Gastrocnemius medialis (tissue), 4 donors: ENCODE results near the gene MICAL1. TPM values are rescaled to one million over a fixed set of nuclear protein-coding genes. Genes with fewer than 3 reads are reported as not detected.

Source experiments
- ATAC-seq, 2 donors: fragments of 150-250 bp; one replicate each; pipeline ENCODE4 v1.9.1; 2016
- DNase-seq, 2 donors: peaks; one replicate each; pipeline ENCODE4 v3.0.0-alpha.2; 2019
- H3K27ac ChIP-seq, 4 donors: fragments of 200-600 bp; sonication (generic); 1 replicate in 1 of 4; 2 replicates in 3 of 4; pipeline ENCODE4 v1.5.1; 2016 to 2018; ENCODE audit warnings: mild to moderate bottlenecking in 2 of 4, moderate library complexity in 1 of 4
- H3K27me3 ChIP-seq, 3 donors: fragments of 200-600 bp; sonication (generic) in 2 of 3; 1 replicate in 1 of 3; 2 replicates in 2 of 3; pipeline versions ENCODE4 v1.5.1 to v1.6.0; 2016 to 2019; ENCODE audit warnings: mild to moderate bottlenecking in 1 of 3, moderate library complexity in 1 of 3
- H3K36me3 ChIP-seq, 2 donors: fragments of 200-600 bp; sonication (generic) in 1 of 2; one replicate each; pipeline ENCODE4 v1.5.1; 2017 to 2018
- H3K4me1 ChIP-seq, 2 donors: fragments of 200-600 bp; sonication (generic) in 1 of 2; one replicate each; pipeline ENCODE4 v1.5.1; 2016 to 2017; ENCODE audit warnings: mild to moderate bottlenecking in 2 of 2
- H3K4me3 ChIP-seq, 4 donors: fragments of 200-600 bp; sonication (generic) in 3 of 4; 1 replicate in 1 of 4; 2 replicates in 3 of 4; pipeline ENCODE4 v1.5.1; 2016 to 2019; ENCODE audit warnings: mild to moderate bottlenecking in 2 of 4
- H3K9me3 ChIP-seq, 3 donors: fragments of 200-600 bp; sonication (generic) in 2 of 3; 1 replicate in 1 of 3; 2 replicates in 2 of 3; pipeline ENCODE4 v1.5.1; 2016 to 2019
- POLR2A ChIP-seq, 2 donors: fragments of 450-650 bp; IDR thresholded peaks; one replicate each; pipeline ENCODE4 v1.6.1; 2017; ENCODE audit warnings: antibody characterized with exemption in 2 of 2, mild to moderate bottlenecking in 2 of 2, moderate library complexity in 2 of 2
- in situ Hi-C, 4 donors: fragments of 200-750 bp; cut with MboI; loops; one replicate each; pipeline versions ENCODE4 v1.15.0 to v1.8.0; 2017; ENCODE audit warnings: low sequenced_read_pairs in 4 of 4
- intact Hi-C: fragments of 100-400 bp; cut with DNase I; formaldehyde crosslinking; loops from one replicate; pipeline ENCODE4 v1.15.1; 2023; ENCODE audit warnings: low total_unique reads
- total RNA-seq, 4 donors: library from RNA; depleted of rRNA; stranded (reverse); fragments of >200 nt; gene quantifications; one replicate each; pipeline versions ENCODE4 v1.1.0 to v1.2.3, GENCODE V29; 2016
- TF ChIP-seq, protein P1 (sequence below), 5 experiments: fragments of 450-650 bp in 3 of 5; fragments of 200-600 bp in 2 of 5; sonication (generic) in 2 of 5; IDR thresholded peaks in 4 of 5; conservative IDR thresholded peaks in 1 of 5; 1 replicate in 4 of 5; 2 replicates in 1 of 5; pipeline ENCODE4 v1.5.1; 2016 to 2019; ENCODE audit warnings: antibody characterized with exemption in 5 of 5, mild to moderate bottlenecking in 3 of 5, moderate library complexity in 3 of 5

MICAL1 gene
- total RNA-seq, 4 donors from 2014 or later, result 6.0 to 11.6 (median 8.0) TPM

DNA sequence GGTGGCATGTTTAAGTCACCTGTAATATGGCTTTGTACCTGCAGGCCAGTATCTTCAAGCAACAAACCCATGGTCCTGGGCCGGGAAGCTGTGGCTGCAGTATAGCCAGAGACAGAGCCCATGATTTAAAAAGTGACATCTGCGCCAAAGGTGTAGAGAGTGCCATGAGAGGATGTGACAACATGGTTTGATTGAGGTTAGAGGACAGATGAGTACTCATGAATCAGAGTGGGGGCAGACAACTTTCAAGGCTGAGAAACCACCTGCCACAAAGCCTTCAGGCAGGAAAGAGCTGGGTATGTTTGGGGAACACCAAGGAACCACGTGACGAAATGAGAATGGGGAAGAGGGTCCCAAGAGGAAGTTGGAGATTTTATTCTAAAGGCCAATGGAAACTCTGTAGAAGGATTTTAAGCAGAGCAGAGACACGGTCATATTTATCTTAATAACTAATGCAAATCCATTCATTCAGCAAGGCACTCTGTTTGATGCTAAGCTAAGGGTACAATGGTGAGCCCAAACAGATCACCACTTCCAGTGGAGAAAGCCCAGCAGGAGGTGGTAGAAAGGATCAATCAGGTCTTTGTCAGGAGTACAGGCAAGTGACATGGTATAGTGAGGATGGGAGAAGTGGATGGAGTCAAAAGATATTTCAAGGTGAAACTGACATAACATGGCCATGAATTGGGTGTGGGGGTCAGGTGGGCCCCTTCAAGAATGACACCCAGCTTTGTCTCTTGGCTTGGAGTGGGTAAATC lies 3.4 kb upstream of the MICAL1 start:
- Histone ChIP-seq H3K4me3 (no peak overlapping the region), H3K27me3 (no peaks in the 10 kb centered on the region), H3K4me1 (peaks cover 18 to 34% of the 10 kb centered on the region in 2 donors), H3K9me3 (no peaks in the 10 kb centered on the region), H3K27ac (no peak overlapping the region), H3K36me3 (peaks cover 0 to 5% of the 10 kb centered on the region in 2 donors)
- TF ChIP-seq, protein P1, sequence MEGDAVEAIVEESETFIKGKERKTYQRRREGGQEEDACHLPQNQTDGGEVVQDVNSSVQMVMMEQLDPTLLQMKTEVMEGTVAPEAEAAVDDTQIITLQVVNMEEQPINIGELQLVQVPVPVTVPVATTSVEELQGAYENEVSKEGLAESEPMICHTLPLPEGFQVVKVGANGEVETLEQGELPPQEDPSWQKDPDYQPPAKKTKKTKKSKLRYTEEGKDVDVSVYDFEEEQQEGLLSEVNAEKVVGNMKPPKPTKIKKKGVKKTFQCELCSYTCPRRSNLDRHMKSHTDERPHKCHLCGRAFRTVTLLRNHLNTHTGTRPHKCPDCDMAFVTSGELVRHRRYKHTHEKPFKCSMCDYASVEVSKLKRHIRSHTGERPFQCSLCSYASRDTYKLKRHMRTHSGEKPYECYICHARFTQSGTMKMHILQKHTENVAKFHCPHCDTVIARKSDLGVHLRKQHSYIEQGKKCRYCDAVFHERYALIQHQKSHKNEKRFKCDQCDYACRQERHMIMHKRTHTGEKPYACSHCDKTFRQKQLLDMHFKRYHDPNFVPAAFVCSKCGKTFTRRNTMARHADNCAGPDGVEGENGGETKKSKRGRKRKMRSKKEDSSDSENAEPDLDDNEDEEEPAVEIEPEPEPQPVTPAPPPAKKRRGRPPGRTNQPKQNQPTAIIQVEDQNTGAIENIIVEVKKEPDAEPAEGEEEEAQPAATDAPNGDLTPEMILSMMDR (IDR thresholded peaks at IDR 0.05 in 4 of 5, conservative IDR thresholded peaks at IDR 0.05 in 1 of 5), result no peak
- TF ChIP-seq POLR2A (IDR thresholded peaks at IDR 0.05), result no peak
- no peak for ATAC-seq
- intact Hi-C loops, result loop anchor here (5.0 to 10.0 kb wide), 3 partner anchors 77 to 904 kb away; partner anchors contain the start of genes AK9, CD164 and FIG4
- no peak for DNase-seq
- in situ Hi-C loops, result no loop called here

DNA sequence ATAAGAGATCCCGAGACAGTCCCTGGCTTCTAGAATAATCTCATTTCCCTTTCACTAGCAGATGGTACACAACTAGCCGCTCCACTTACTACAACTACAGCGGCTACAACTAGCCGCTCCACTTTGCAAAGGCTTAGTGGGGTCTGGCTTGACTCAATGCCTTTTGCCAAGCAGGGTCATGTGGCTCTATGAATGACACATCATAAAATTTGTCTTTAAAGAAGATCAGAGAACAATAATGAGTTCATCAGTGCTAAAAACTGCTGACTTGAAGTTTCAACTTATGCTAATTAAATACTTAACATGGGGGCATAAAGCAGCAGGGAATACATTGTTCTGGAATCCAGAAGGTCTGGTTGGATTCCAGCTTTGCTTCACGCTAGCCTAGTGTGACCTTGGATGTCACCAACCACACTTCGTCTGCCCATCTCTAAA lies 2.0 kb upstream of the MICAL1 start:
- peaks cover 0 to 5% of the 10 kb centered on the region in 2 donors for H3K36me3 ChIP-seq
- peak in 1 of 2 donors; percentile 4 for ATAC-seq
- DNase-seq, result no peak
- TF ChIP-seq, protein P1 (IDR thresholded peaks at IDR 0.05 in 4 of 5, conservative IDR thresholded peaks at IDR 0.05 in 1 of 5), result no peak
- TF ChIP-seq POLR2A (IDR thresholded peaks at IDR 0.05), result no peak
- peaks cover 18 to 34% of the 10 kb centered on the region in 2 donors for H3K4me1 ChIP-seq
- H3K27ac ChIP-seq, result peak overlapping the region; percentile 61 to 72 (median 68)
- no peaks in the 10 kb centered on the region for H3K27me3 ChIP-seq
- in situ Hi-C loops (no loop called here), intact Hi-C loops (loop anchor here (2.0 to 10.0 kb wide), 4 partner anchors 25 to 903 kb away; partner anchors contain the start of genes AK9, CD164, FIG4 and ZBTB24)
- H3K4me3 ChIP-seq, result no peak overlapping the region
- H3K9me3 ChIP-seq, result no peaks in the 10 kb centered on the region

DNA sequence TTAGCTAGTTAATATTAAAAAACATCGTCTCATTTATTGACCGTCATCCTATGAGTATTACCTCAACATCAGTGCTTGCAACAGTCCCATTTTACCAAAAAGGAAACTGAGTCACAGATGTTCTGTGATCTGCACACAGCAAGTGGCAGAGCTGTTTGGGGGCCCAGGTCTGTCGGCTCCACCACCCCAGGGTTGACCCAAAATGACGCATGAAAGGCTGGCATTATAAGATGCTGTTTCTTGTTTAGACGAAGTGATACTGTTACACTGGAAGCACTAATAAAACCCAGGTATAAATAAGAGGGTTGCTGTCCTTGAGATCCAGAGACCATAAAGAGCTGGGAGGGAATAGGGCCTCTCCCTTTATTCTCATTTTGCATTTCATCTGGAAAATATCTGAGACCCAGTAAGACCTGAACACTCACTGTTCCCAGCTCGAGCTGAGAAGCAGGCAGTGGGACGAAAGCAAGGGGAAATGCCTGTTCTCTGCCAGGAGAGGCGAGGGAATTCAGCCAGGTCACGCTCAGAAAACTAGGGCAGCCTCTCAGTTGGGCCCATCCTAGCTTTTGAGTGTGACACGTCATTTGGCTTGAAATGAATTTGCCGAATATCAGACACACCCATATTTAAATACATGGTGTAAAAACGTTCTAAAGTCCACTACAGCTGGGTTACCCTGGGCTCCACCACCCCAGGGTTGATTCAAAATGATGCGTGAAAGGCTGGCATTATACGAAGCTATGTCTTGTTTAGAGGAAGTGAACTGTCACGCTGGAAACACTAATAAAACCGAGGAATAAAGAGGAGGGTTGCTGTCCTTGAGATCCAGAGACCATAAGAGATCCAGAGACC lies 1.4 kb upstream of the MICAL1 start:
- ATAC-seq, result peak; percentile 55 to 57
- in situ Hi-C loops, result no loop called here
- peak overlapping the region; percentile 25 to 83 (median 72) for H3K4me3 ChIP-seq

DNA sequence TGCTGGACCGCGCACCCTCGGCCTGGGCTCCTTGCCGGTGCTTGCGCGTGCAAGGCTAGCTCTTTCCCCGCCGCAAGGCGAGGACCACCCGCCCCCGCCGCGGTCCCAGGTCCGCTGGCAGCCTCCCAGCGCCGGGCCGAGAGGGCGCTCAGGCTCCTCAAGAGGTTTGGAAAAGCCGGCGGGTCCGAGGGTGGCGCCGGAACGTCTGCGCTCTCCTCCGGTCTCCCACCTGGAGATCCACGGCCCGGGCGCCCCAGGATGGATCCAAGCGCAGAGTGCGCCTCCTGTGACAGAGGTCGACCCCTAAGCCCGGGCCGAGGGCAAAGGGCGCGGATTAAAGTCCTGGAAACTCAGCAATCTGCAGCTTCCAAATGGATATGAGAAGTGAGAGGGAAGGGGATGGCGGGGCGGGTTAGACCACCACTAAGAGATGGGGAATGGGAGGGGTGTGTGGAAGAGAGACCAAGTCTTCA lies 575 bp upstream of the MICAL1 start:
- Histone ChIP-seq H3K27ac (peak overlapping the region; percentile 61 to 74 (median 72)), H3K27me3 (no peaks in the 10 kb centered on the region), H3K4me1 (peaks cover 18 to 34% of the 10 kb centered on the region in 2 donors), H3K36me3 (peaks cover 0 to 4% of the 10 kb centered on the region in 2 donors), H3K4me3 (peak overlapping the region; percentile 67 to 94 (median 80)), H3K9me3 (no peaks in the 10 kb centered on the region)
- no peak for DNase-seq
- intact Hi-C loops (loop anchor here (2.0 to 10.0 kb wide), 4 partner anchors 27 to 901 kb away; partner anchors contain the start of genes AK9, CD164, FIG4 and ZBTB24), in situ Hi-C loops (no loop called here)
- no peak for TF ChIP-seq POLR2A (IDR thresholded peaks at IDR 0.05)
- TF ChIP-seq, protein P1 (IDR thresholded peaks at IDR 0.05 in 4 of 5, conservative IDR thresholded peaks at IDR 0.05 in 1 of 5), result no peak
- ATAC-seq, result no peak

More for the DNA sequence above, 1.4 kb upstream of the MICAL1 start:
- Histone ChIP-seq H3K27ac (peak overlapping the region; percentile 61 to 74 (median 72)), H3K4me1 (peaks cover 18 to 34% of the 10 kb centered on the region in 2 donors), H3K9me3 (no peaks in the 10 kb centered on the region), H3K27me3 (no peaks in the 10 kb centered on the region), H3K36me3 (peaks cover 0 to 5% of the 10 kb centered on the region in 2 donors)
- intact Hi-C loops, result loop anchor here (2.0 to 10.0 kb wide), 4 partner anchors 26 to 902 kb away; partner anchors contain the start of genes AK9, CD164, FIG4 and ZBTB24
- TF ChIP-seq POLR2A (IDR thresholded peaks at IDR 0.05), result peak in 1 of 2 donors; percentile 15
- TF ChIP-seq, protein P1 (IDR thresholded peaks at IDR 0.05 in 4 of 5, conservative IDR thresholded peaks at IDR 0.05 in 1 of 5), result no peak
- peak; percentile 33 to 69 for DNase-seq
